HG03175 (cell line): ENCODE results near the gene CACNA1S.

Experiments used
- ATAC-seq: cut with Tn5 transposase; IDR thresholded peaks from one replicate; pipeline ENCODE4 v1.9.1; 2021; ENCODE audit warnings: mild to moderate bottlenecking, moderate library complexity; ENCODE audit not compliant: unreplicated experiment

CACNA1S gene

GRCh38 chr1:201112173-201112731 lies at the start of gene CACNA1S:
CACNA1S (minus strand) TSS chr1:201112426; CDS start chr1:201112339, 87 bp downstream.
- no peak for ATAC-seq

GRCh38 chr1:201157949-201158348 lies 45.7 kb upstream of the CACNA1S start:
- ATAC-seq, result no peak

- ATAC-seq, result no peak
Measured at GRCh38 chr1:201156819-201157218, 44.6 kb upstream of the CACNA1S start.

DNA sequence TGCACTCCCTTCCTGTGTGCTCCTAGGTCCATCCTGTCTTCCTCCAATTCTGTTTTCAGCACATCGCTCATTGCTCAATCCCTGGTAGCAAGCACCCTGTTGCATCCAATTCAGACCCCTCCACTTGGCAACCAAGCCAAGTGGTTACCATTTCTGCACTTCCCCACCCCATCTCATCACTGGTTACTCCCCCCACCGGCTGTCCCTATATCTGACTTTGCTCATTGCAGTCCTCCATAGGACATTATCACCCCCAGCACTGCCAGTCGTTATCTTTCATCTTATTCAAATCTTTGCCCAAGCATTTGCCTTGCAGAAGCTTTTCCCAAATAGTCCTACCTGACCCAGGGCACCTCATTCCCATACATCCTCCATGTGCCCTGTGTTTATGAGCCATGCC lies 44.1 kb upstream of the CACNA1S start:
- ATAC-seq, result no peak

DNA sequence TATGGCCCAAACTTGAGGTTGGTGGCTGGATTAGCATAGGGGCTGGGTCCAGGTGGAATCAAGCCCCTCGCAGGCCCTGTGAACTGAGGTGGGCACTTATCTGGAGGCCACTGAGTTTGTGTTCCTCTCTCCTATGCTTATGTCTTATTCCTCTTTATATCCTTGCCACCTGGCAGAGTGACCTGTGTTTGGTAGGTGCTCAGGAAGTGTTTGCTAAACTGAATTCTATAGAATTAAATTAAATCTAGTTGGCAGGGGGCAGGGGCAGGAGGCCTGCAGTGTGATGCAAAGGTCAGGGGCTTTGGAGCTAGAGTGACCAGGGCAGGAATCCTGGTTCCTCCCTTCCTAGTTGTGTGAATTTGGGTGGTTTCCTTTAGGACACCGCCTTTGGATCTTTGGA lies 43.1 kb upstream of the CACNA1S start:
- no peak for ATAC-seq

DNA sequence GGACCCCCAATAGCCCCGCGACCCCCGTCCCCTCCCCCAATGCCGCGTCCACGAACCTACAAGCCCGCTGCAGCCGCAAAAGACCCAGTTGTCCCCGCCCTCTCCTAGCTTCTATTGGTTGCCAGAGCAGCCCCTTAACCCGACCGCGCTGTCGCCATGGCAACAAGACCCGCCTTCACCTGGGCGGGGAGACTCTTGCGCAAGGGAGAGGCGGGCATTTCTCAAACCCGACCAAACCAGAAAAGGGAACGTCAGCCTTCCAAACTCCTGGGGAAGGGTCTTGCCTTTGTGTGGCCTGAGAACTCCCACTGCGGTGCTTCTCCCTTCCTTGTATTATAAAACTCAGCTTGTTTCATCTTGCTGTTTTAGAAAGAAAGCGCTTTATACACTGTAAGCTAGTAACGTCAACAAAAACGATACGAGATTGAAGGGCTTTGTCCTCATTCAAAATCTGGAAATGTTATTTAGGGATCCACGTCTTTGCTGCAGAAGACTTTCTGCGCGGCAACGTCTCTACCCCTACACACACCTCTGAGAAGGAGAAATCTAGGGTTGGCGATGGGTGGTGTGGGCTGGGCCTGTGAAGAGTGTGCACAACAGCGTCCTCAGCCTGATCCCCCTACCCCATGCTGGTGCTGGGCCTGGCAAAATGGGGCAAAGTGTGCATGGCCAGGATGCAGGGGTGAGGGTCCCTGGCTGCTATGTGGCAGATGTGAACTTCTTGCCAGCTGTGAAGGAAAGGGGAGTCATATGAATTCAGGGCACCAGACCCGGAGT lies 42.4 kb upstream of the CACNA1S start, which contains the start of gene TMEM9:
Gene TMEM9, minus strand, starts transcription at position 86 of the 777 bp plus-strand sequence. CDS start 551 bp downstream, outside the sequence.
- peak; percentile 96 for ATAC-seq

DNA sequence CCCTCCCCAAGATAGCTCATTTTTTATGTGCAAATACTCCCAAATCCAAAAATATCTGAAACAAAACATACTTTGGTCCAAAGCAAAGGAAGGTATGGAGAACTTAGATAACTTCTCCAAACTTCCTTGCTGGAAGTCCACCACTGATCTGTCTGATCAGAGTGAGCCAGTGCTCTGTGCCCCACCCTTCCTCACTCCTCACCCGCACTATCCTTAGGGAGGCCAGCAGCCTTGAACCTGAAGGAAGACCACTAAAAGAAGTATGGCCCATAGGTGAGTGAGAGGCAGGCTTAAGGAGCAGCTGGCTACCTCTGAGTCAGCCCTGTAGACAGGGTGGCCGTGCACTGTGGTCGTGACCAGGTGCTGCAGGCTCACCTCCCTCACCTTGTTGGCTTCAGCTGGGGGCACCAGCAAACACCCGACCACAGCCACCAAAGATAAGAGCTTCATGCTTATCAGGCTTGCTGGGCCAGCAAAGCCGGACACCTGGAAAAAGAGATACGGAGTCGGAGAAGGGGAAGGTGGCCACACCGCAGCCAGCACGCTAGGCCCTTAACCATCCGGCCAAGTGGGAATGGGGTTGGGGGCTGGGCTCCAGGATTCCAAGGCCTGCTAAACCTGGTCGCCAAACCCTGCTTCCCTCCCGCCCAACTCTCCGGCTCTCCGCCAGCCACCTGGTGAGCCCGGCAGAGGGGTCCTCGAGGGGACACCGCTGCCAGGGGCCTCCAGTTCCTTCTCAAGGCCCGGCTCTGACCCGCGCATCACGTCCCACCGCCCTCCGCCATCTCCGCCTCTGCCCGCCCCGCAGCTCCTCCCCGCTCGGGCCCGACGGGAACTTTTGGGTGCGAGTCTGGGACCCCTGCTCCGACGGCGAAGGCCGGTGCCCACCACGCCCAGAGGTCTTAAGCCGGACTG lies 41.5 kb upstream of the CACNA1S start:
- ATAC-seq, result peak; percentile 79

- no peak for ATAC-seq
Measured at GRCh38 chr1:201149400-201149799, 37.2 kb upstream of the CACNA1S start.

DNA sequence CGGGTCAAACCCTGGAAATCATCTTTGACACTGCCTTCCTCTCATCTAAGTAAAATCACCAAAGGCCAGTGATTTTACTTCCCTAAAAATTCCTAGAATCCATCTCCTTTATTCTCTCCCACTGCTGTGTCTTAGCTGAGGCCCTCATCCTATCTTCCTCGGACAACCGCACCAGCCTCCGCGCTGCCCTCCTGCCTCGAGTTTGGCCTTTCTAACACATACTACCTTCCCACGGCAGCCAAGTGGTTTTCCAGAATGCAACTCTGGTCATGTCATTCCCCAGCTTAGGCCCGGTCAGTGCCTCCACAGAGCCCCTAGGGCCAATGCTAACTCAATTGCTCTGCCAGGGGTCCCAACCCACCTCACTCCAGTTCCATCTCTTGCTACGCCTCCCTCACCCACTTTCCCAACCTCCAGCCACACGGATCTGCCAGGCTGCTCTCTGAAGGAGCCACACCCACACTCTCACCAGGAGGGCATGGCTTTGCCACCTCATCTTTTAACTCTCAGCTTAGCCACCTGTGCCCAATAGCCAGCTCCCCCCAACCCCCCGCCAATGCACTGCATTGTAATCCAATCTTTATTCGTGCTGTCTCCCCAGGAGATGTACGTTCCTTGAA lies 35.3 kb upstream of the CACNA1S start:
- no peak for ATAC-seq

- no peak for ATAC-seq
Measured at GRCh38 chr1:201146626-201147390, 34.6 kb upstream of the CACNA1S start.

- ATAC-seq, result no peak
Measured at GRCh38 chr1:201145816-201146215, 33.6 kb upstream of the CACNA1S start.

- no peak for ATAC-seq
Measured at GRCh38 chr1:201145132-201145531, 32.9 kb upstream of the CACNA1S start.

DNA sequence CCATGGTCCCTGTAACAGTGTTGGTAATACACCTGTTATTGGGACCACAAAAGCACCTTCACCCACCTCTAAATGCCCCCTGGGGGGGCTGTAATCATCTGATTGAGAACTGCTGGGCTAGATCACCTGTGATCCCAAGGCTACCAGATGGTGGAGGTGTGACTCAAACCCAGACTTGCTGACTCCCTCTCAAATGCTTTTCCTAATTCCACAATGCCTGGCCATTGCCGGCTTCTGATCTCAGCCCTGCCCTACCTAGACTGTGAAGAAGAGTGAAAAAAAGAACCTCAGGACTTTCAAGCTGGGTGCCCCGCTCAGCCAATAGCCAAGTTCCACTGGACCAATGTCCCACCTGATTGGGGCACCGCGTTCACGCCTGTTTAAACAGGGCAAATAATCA lies 32.5 kb upstream of the CACNA1S start:
- no peak for ATAC-seq

GRCh38 chr1:201143726-201144635 lies 31.8 kb upstream of the CACNA1S start:
- no peak for ATAC-seq

DNA sequence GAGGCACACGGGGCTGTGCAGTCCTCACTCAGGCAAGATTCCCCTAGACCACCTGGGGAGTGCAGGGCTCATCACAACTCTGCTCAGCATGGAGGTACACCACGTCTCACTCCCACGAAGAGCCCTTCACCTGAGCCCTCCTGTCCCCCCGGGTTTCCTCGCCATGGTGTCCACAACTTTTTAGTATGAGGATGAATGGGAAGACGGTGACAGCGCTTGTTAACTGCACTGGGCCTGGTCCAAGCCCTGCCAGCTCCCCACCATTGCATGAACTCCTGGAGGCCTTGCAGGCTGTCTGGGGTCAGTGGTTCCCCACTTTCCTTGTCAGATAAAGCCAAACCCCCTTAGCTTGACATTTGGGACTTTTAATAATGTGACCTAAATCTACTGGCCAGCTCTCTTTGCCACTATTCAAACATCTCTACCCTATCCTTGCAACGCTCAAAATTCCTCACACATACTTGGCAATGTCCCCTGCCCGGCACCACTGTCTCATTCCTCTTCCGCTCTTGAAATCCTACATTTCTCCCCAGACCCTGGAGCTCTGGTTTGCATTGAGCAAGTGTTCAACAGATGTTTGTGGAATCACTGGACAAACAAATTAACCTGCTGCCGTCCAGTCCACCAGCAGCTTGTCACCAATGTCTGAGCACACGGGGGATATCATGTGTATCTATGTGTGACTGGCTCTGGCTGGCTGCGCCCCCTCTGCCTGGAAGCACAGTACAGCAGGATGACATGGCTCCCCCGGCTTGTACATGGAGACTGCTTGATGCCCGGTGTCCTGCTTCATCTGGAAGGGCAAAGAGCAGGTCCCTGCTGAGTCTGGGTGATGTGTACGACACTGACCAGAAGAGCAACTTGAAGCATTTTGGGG lies 30.9 kb upstream of the CACNA1S start:
- ATAC-seq, result no peak

- ATAC-seq, result no peak
Measured at GRCh38 chr1:201142011-201142848, 30.0 kb upstream of the CACNA1S start.

GRCh38 chr1:201141418-201141817 lies 29.2 kb upstream of the CACNA1S start:
- no peak for ATAC-seq

- no peak for ATAC-seq
Measured at GRCh38 chr1:201140941-201141260, 28.7 kb upstream of the CACNA1S start.
